Measurements from ENCODE around the gene WIPF3.

- no peak for TF ChIP-seq CTCF (IDR thresholded peaks at IDR 0.05; ENCODE audit: low read depth, low read length, missing input control)
- TF ChIP-seq REST (IDR thresholded peaks at IDR 0.05), result no peak
- no peak for TF ChIP-seq YY1 (IDR thresholded peaks at IDR 0.05)
- TF ChIP-seq ZBTB33 (IDR thresholded peaks at IDR 0.05), result no peak
- TF ChIP-seq FOXA1 (IDR thresholded peaks at IDR 0.05), result no peak
These were observed 149.6 kb downstream of the WIPF3 start for GRCh38 chr7:29955799-29956486.

Data from liver (tissue), 2 donors.